GM13976 (cell line): ENCODE measurements around the gene BHLHE41.

ENCODE experiments used
- DNase-seq: peaks from one replicate; pipeline ENCODE4 v3.0.0; 2012; ENCODE audit warnings: low spot score
- in situ Hi-C: fragments of 300-500 bp; cut with MboI; formaldehyde crosslinking; loops from one replicate; pipeline ENCODE4 v1.12.0; 2022; ENCODE audit warnings: low sequenced_read_pairs, mixed read lengths, inconsistent platforms; ENCODE audit not compliant: unreplicated experiment
- TF ChIP-seq, protein P1 (sequence below): IDR thresholded peaks from 2 replicates; pipeline ENCODE4 v1.5.1; 2012; ENCODE audit warnings: borderline replicate concordance, mild to moderate bottlenecking; ENCODE audit not compliant: insufficient read depth; ENCODE audit errors: extremely low read depth, missing control alignments, control extremely low read depth

The BHLHE41 gene

DNA sequence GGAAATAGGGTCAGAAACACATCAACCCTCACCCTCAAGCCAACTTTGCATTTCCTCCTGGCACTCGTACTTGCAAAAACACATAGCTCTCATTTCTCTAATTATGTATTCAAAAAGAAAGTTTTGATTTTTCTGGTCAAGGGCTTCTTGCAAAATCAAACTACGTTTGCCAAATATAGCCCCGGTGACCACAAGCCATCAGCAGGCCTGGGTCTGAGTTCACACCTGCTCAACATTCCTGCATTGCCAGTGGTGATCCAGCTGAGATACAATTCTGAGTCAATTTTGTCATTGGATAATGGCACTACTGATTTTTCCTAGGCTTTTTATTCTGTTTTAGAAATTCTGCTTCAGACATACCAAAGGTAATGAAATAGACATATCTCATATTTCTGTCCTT, 10.7 kb upstream of the BHLHE41 start:
- in situ Hi-C loops, result no loop called here
- TF ChIP-seq, protein P1, sequence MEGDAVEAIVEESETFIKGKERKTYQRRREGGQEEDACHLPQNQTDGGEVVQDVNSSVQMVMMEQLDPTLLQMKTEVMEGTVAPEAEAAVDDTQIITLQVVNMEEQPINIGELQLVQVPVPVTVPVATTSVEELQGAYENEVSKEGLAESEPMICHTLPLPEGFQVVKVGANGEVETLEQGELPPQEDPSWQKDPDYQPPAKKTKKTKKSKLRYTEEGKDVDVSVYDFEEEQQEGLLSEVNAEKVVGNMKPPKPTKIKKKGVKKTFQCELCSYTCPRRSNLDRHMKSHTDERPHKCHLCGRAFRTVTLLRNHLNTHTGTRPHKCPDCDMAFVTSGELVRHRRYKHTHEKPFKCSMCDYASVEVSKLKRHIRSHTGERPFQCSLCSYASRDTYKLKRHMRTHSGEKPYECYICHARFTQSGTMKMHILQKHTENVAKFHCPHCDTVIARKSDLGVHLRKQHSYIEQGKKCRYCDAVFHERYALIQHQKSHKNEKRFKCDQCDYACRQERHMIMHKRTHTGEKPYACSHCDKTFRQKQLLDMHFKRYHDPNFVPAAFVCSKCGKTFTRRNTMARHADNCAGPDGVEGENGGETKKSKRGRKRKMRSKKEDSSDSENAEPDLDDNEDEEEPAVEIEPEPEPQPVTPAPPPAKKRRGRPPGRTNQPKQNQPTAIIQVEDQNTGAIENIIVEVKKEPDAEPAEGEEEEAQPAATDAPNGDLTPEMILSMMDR, result no peak
- DNase-seq, result no peak

DNA sequence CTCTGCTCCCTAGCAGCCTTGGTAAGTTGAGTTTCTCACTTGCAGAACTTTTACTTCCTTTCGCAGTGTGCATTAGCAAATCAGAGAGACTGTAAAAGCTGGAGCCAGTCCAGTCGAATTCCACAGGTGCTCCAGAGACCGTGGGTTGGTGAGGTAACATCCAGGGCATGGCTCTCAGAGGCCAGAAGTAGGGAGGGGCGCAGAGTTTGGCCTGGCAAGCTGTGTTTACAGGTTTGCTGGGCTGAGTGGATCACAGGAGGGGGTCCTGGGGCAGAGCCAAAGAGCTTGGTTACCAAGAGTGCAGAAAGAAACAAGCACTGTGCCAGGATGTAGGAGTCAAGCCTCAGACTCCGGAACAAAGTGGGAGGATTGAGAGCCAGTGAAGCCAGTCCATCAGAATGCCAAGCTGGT, 10.2 kb upstream of the BHLHE41 start:
- DNase-seq, result no peak
- in situ Hi-C loops, result no loop called here
- TF ChIP-seq, protein P1, result no peak

DNA sequence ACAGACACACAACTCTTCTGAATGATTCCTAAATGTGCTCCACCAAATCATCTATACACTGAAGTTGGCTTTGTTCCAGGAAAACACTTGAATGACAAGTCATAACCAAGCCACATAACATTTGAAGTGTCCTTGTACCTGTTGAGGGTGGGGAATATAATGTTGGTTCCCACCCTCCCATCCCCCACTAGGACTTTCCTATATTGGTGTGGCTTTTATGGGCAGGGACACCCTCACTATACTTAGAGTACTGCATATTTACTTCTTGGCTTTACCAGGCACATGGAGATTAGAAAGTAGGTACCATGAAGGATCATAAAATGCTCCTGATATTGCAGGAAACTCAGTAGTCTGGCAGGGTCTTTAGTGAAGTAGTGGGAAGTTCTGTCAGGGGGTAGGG, 9.7 kb upstream of the BHLHE41 start:
- in situ Hi-C loops, result no loop called here
- DNase-seq, result no peak
- TF ChIP-seq, protein P1, result no peak

DNA sequence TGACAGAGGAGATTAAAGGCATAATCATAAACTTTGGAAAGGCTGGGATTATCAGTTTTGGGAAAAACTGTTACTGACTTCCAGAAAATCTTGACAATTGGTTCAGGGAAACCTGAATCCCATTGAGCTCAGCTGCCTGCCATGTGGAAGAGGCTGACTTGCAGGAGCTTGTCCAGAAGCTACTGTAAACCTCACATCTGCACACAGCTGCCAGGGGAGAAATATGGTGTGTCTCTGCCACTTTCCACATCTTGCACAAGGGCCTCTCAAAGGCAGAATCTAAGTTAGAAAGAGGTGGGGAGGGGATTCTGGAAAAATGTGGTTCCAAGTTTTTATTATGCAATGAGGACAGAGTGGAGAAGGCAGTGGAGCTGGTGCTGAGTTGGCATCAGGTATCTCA, 8.7 kb upstream of the BHLHE41 start:
- in situ Hi-C loops, result no loop called here
- no peak for DNase-seq
- TF ChIP-seq, protein P1, result no peak

DNA sequence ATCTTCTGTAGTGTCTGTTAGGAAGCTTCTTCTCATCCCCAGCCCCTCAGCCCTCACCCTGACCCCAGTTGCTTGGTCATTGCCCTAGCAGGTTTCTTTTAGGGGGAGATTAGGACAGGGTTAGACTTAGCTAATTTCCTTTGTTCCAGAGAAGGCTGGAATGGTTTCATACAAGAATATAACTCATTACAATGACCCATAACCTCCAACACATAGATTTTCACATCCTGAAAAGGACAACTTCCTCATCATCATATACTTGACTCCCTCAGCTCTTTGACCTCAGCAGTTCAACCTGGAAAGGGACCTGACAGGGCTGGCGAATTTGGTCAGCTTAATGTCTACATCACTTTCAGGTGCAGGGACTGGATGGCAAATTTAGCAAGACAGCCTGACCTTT, 8.0 kb upstream of the BHLHE41 start:
- no peak for DNase-seq
- TF ChIP-seq, protein P1, result no peak
- in situ Hi-C loops, result no loop called here

DNA sequence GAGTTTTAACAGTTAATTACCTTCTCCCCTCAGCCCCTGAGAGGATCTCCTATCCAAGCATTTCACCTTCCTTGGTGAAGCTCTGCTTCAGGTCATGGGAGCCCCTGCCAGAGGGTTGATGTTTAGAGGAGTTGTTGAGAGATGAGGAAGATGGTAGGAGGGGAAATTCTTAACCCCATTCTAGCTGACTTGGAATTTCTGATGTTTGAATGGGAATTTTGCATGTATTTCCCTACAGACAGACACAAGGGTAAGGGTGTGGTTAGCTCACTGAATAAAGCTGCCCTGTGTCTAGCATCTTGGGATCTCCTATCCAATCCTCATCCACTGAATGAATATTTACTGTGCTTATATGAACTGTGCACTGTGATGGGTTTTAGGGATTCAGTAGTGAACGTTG, 7.1 kb upstream of the BHLHE41 start:
- in situ Hi-C loops, result no loop called here
- TF ChIP-seq, protein P1, result no peak
- DNase-seq, result no peak

DNA sequence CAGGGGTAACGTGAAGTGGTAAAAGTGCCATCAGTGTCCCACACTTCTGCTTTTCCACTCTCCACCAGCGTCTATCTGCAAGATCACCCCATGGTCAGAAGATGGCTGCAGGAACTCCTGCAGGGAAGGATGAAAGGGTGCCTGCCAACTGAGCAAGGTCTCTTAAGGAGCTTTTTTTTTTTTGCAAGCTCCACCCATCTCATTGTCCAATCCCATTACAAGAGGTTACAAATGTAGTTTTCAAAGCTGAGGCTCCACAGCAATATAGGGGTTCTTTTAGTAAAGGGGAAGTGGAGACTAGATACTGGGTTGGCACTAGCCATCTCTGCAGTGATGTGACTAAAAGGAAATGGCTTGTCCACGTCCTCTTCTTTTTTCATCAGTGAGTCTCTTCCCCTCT, 5.9 kb upstream of the BHLHE41 start:
- TF ChIP-seq, protein P1, result no peak
- in situ Hi-C loops, result no loop called here
- DNase-seq, result no peak
